C4-2B (cell line): Measurements from ENCODE around the gene ID3.

Experiments
- H3K27ac ChIP-seq: fragments of 450-650 bp; 2 replicates; pipeline ENCODE4 v1.5.1; 2017
- CTCF ChIP-seq: fragments of 450-650 bp; conservative IDR thresholded peaks from 2 replicates; pipeline ENCODE4 v1.5.1; 2017; ENCODE audit warnings: mild to moderate bottlenecking
- ZFX ChIP-seq: fragments of 450-650 bp; IDR thresholded peaks from 2 replicates; pipeline ENCODE4 v1.6.1; 2017

Gene ID3

GRCh38 chr1:23514111-23514679, 45.1 kb downstream of the ID3 start:
- no peak overlapping the region for H3K27ac ChIP-seq
- TF ChIP-seq CTCF (no peak), ZFX (no peak)

- TF ChIP-seq CTCF (no peak), ZFX (no peak)
- no peak overlapping the region for H3K27ac ChIP-seq
Measured at GRCh38 chr1:23509896-23510295, 49.4 kb downstream of the ID3 start.
